ENCODE results near the gene CHST1. TPM values are rescaled to one million over a fixed set of nuclear protein-coding genes. Genes with fewer than 3 reads are reported as not detected.

The CHST1 gene
- polyA plus RNA-seq, 2 of the 4 experiments (the other 2 are of a cell fraction): 0.40 to 0.89 TPM

DNA sequence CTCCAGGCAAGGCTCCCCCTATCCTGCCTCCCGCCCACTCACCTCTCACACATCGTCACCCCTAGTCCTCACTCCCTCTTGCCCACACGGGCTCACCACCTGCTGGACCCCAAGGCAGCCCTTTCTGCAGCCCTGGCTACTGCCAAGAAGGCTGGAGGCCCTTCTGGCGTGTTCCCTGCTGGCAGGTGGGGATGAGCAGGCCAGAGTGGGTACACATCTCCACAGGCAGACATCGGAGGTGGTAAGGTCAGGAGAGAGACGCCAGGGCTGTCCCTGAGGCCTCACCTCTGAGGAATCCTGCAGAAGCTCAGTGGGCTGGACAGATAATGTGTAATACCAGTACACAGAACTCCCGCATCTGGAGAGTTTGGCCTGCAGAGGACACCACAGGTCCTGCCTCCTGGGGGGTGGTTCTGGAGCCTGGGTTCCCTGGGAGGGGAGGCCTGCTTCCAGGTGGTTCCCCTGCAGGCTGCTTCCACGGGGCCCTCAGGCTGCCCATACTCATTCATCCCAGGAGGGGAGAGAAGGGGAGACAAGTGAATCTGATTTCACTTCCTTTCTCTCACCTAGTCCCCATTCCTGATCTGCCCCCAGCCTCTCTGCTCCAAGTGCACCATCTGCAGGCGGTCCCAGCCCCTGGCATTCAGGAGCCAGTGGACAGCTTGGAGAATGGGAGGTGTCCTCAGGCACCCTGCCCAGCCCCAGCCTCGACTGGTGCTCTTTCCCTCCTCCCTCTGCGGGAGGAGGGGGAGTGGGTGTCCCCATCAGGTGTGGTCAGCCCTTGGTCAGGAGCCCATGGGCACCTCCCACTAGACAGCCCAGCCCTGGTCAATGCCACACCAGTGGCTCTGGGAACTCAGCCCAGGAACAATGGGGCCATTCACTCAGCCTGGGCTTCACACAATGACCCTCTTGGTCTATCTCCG, 6.1 kb upstream of the CHST1 start:
- ATAC-seq (peak; percentile 12 to 51; a peak in 3 of 6 replicates), DNase-seq (ENCODE audit: low read depth in 1 of 2, low spot score in 1 of 2) (no peak)

DNA sequence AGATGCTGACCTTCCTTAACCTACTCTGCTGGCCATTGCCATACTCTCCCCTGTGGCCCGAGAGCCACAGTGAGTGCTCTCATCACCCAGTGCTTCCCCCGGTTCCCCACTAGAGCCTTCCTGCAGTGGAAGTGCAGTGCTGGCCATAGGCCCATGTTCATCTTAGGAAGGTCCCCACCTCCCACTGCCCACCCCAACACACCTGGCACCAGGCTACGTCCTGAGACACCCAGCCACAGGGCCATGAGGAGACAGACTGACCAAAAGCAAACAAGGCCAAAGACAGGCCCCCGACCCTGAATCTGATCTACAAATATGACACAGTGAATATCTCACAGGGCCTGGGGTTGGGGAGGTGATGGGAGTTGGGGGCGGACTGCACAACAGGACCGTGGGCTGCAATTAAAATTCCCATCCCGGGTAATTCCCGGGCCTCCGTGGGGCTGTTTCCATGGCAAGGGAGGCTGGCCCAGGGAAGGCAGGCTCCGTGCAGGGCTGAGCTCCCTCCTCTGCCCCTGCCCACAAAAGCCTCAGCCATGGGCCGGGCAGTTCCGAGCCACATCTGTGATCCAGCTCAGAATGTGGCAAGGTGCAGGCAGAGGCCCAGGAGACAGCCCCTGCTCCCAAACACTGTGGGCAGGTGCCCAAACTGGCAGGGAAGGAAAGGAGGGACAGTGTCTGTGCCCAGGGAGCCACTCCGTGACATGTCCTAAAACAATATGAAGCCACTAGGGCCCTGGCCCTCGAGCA, 5.1 kb upstream of the CHST1 start:
- DNase-seq (ENCODE audit: low read depth in 1 of 2, low spot score in 1 of 2) (no peak), FAIRE-seq (no peak), ATAC-seq (no peak)
- 40% methylated on average over 11 of the region's 14 CpGs for WGBS (ENCODE audit: missing lambda C conversion rate)
- H3K4me3 ChIP-seq: no peak overlapping the region
- ChIA-PET POLR2A (no interaction called here), CTCF (no interaction called here)
- peaks cover 4% of the 10 kb centered on the region; the same call in 1 of the 3 replicates for H3K4me1 ChIP-seq
- no peak overlapping the region for H3K27ac ChIP-seq
- H3K9me3 ChIP-seq: no peaks in the 10 kb centered on the region
- TF ChIP-seq FOSB (CRISPR knock-in tag; IDR thresholded peaks at IDR 0.05) (no peak), MAZ (IDR thresholded peaks at IDR 0.05; ENCODE audit: borderline replicate concordance, low read depth, low read length) (no peak), FOXS1 (CRISPR knock-in tag; IDR thresholded peaks at IDR 0.05) (no peak), JUNB (IDR thresholded peaks at IDR 0.05) (no peak), NR3C1 (IDR thresholded peaks at IDR 0.05) (no peak), RNF2 (IDR thresholded peaks at IDR 0.05; ENCODE audit: borderline replicate concordance, low read depth) (no peak), CEBPB (IDR thresholded peaks at IDR 0.05) (no peak), HOXA7 (CRISPR knock-in tag; IDR thresholded peaks at IDR 0.05) (no peak), ZC3H11A (IDR thresholded peaks at IDR 0.05) (no peak)
- TF ChIP-seq, protein P1, sequence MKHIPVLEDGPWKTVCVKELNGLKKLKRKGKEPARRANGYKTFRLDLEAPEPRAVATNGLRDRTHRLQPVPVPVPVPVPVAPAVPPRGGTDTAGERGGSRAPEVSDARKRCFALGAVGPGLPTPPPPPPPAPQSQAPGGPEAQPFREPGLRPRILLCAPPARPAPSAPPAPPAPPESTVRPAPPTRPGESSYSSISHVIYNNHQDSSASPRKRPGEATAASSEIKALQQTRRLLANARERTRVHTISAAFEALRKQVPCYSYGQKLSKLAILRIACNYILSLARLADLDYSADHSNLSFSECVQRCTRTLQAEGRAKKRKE (CRISPR knock-in tag; IDR thresholded peaks at IDR 0.05; ENCODE audit: low read depth): no peak
- TF ChIP-seq, protein P2, sequence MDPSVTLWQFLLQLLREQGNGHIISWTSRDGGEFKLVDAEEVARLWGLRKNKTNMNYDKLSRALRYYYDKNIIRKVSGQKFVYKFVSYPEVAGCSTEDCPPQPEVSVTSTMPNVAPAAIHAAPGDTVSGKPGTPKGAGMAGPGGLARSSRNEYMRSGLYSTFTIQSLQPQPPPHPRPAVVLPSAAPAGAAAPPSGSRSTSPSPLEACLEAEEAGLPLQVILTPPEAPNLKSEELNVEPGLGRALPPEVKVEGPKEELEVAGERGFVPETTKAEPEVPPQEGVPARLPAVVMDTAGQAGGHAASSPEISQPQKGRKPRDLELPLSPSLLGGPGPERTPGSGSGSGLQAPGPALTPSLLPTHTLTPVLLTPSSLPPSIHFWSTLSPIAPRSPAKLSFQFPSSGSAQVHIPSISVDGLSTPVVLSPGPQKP (IDR thresholded peaks at IDR 0.05; ENCODE audit: low read depth, low read length): no peak
- H3K4me2 ChIP-seq: no peak overlapping the region

More for the DNA sequence above, 6.1 kb upstream of the CHST1 start:
- Histone ChIP-seq H3K9me3 (no peaks in the 10 kb centered on the region), H3K4me1 (no peaks in the 10 kb centered on the region), H3K27ac (no peak overlapping the region), H3K4me3 (no peak overlapping the region), H3K4me2 (no peak overlapping the region)
- ChIA-PET CTCF (interaction anchor here (1.2 kb wide), 1 partner anchor 100 kb away, joined by 4 read pairs; no protein-coding TSS in a partner anchor), POLR2A (no interaction called here)
- TF ChIP-seq RAD21 (conservative IDR thresholded peaks at IDR 0.05 in 1 of 2, IDR thresholded peaks at IDR 0.05 in 1 of 2) (peak in 1 of 2 experiments; percentile 12; a peak in 1 of 5 replicates), CHD4 (IDR thresholded peaks at IDR 0.05; ENCODE audit: borderline replicate concordance) (no peak)
- WGBS (ENCODE audit: missing lambda C conversion rate): 59% methylated on average over 11 of the region's 12 CpGs
- no peak for FAIRE-seq

DNA sequence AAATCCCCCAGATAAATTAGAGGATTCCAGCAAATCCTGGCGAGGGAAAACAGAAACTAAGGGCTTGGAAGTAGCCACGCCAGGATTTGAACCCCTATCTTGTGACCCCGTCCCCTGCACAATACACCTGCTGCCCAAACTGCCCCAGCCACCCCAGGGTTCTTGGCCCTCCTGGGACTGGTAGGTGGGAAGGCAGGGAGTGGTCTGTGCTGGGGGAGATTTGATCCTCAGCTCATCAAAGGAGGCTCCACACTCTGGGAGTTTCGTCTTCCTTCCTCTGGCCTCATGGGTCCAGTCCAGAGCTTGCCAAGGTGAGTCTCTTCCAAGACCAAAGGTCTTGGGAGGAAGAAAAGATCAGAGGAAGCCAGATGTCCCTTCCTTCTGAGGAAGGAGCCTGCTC, 4.5 kb upstream of the CHST1 start:
- ATAC-seq (no peak), FAIRE-seq (no peak), DNase-seq (ENCODE audit: low read depth in 1 of 2, low spot score in 1 of 2) (no peak)
- TF ChIP-seq ESRRA (IDR thresholded peaks at IDR 0.05; ENCODE audit: borderline replicate concordance, low read length) (no peak), MAFK (IDR thresholded peaks at IDR 0.05; ENCODE audit: partially characterized antibody) (no peak), SMC3 (IDR thresholded peaks at IDR 0.05) (no peak), GATA3 (IDR thresholded peaks at IDR 0.05; ENCODE audit: borderline replicate concordance) (no peak), HDAC2 (IDR thresholded peaks at IDR 0.05) (no peak), CEBPB (IDR thresholded peaks at IDR 0.05) (no peak), RCOR1 (IDR thresholded peaks at IDR 0.05; ENCODE audit: low read depth, low read length) (no peak), HEYL (CRISPR knock-in tag; IDR thresholded peaks at IDR 0.05) (no peak)
- TF ChIP-seq, protein P3, sequence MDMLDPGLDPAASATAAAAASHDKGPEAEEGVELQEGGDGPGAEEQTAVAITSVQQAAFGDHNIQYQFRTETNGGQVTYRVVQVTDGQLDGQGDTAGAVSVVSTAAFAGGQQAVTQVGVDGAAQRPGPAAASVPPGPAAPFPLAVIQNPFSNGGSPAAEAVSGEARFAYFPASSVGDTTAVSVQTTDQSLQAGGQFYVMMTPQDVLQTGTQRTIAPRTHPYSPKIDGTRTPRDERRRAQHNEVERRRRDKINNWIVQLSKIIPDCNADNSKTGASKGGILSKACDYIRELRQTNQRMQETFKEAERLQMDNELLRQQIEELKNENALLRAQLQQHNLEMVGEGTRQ (IDR thresholded peaks at IDR 0.05): no peak
- H3K4me1 ChIP-seq: peaks cover 4% of the 10 kb centered on the region; the same call in 1 of the 3 replicates
- WGBS (ENCODE audit: missing lambda C conversion rate): 25% methylated on average over 4 of the region's 4 CpGs
- no peak overlapping the region for H3K27ac ChIP-seq
- no peaks in the 10 kb centered on the region for H3K9me3 ChIP-seq
- no peak overlapping the region for H3K4me2 ChIP-seq
- no peak overlapping the region for H3K4me3 ChIP-seq
- ChIA-PET CTCF (interaction anchor here (1.8 to 3.2 kb wide), 2 partner anchors 14 to 102 kb away, joined by 5 to 13 read pairs; no protein-coding TSS in a partner anchor), POLR2A (no interaction called here)
